H9 (cell line): ENCODE measurements around the gene PRTG. TPM values are rescaled to one million over a fixed set of nuclear protein-coding genes. Genes with fewer than 3 reads are reported as not detected.

ENCODE experiments used
- DNase-seq: peaks from one replicate; pipeline ENCODE4 v3.0.0-alpha.2; 2017
- H2AFZ ChIP-seq: one replicate; pipeline ENCODE4 v1.6.1; 2013; ENCODE audit warnings: mild to moderate bottlenecking, low read length, control low read depth, moderate library complexity
- H2AK5ac ChIP-seq: 2 replicates; pipeline ENCODE4 v1.6.1; 2013; ENCODE audit warnings: low read length, control low read depth, mixed read lengths; ENCODE audit not compliant: insufficient read length
- H2BK120ac ChIP-seq: one replicate; pipeline ENCODE4 v1.6.1; 2013; ENCODE audit warnings: low read depth, mild to moderate bottlenecking, low read length, control low read depth, inconsistent platforms; ENCODE audit not compliant: poor library complexity, severe bottlenecking
- H2BK12ac ChIP-seq: 2 replicates; pipeline ENCODE4 v1.6.1; 2013; ENCODE audit warnings: low read length, control low read depth, mixed read lengths, low read depth; ENCODE audit not compliant: insufficient read length
- H2BK15ac ChIP-seq: 2 replicates; pipeline ENCODE4 v1.6.1; 2013; ENCODE audit warnings: low read depth, low read length, control low read depth
- H2BK20ac ChIP-seq: one replicate; pipeline ENCODE4 v1.6.1; 2013; ENCODE audit warnings: low read depth, mild to moderate bottlenecking, low read length, control low read depth, inconsistent platforms; ENCODE audit not compliant: poor library complexity, severe bottlenecking
- H2BK5ac ChIP-seq: 2 replicates; pipeline ENCODE4 v1.6.1; 2013; ENCODE audit warnings: low read length, control low read depth, mixed read lengths; ENCODE audit not compliant: insufficient read length
- H3K14ac ChIP-seq: 2 replicates; pipeline ENCODE4 v1.6.1; 2013; ENCODE audit warnings: low read length, control low read depth; ENCODE audit not compliant: insufficient read depth
- H3K18ac ChIP-seq: 2 replicates; pipeline ENCODE4 v1.6.1; 2013; ENCODE audit warnings: low read depth, mild to moderate bottlenecking, mixed read lengths, low read length, control low read depth; ENCODE audit not compliant: insufficient read length
- H3K23ac ChIP-seq: 2 replicates; pipeline ENCODE4 v1.6.1; 2013; ENCODE audit warnings: low read length, control low read depth, mixed read lengths, low read depth; ENCODE audit not compliant: insufficient read length
- H3K23me2 ChIP-seq: 2 replicates; pipeline ENCODE4 v1.6.1; 2013; ENCODE audit warnings: low read depth, mild to moderate bottlenecking, mixed read lengths, low read length, control low read depth; ENCODE audit not compliant: insufficient read length, poor library complexity, severe bottlenecking
- H3K27ac ChIP-seq: 2 replicates; pipeline ENCODE4 v1.5.1; 2013; ENCODE audit warnings: low read length, control low read depth, mixed read lengths, low read depth; ENCODE audit not compliant: insufficient read length
- H3K27me3 ChIP-seq: 2 replicates; pipeline ENCODE4 v1.6.1; 2013; ENCODE audit warnings: low read length, control low read depth, inconsistent platforms; ENCODE audit not compliant: insufficient read depth
- H3K4ac ChIP-seq: 2 replicates; pipeline ENCODE4 v1.6.1; 2013; ENCODE audit warnings: low read depth, mild to moderate bottlenecking, control low read depth, inconsistent platforms, low read length, moderate library complexity
- H3K4me1 ChIP-seq: 2 replicates; pipeline ENCODE4 v1.6.1; 2013; ENCODE audit warnings: low read length, control low read depth, inconsistent platforms; ENCODE audit not compliant: insufficient read depth
- H3K4me2 ChIP-seq: 2 replicates; pipeline ENCODE4 v1.6.1; 2013; ENCODE audit warnings: low read length, control low read depth, mixed read lengths; ENCODE audit not compliant: insufficient read length, insufficient read depth
- H3K56ac ChIP-seq: 2 replicates; pipeline ENCODE4 v1.6.1; 2013; ENCODE audit warnings: low read depth, mild to moderate bottlenecking, mixed read lengths, low read length, control low read depth; ENCODE audit not compliant: insufficient read length
- H3K79me1 ChIP-seq: 2 replicates; pipeline ENCODE4 v1.6.1; 2013; ENCODE audit warnings: low read depth, mild to moderate bottlenecking, moderate library complexity, low read length, control low read depth, inconsistent platforms; ENCODE audit not compliant: insufficient read depth, poor library complexity, severe bottlenecking
- H3K79me2 ChIP-seq: 2 replicates; pipeline ENCODE4 v1.6.1; 2013; ENCODE audit warnings: low read length, control low read depth, inconsistent platforms; ENCODE audit not compliant: insufficient read depth
- H3K9ac ChIP-seq: 2 replicates; pipeline ENCODE4 v1.6.1; 2013; ENCODE audit warnings: low read length, control low read depth, mixed read lengths; ENCODE audit not compliant: insufficient read length; ENCODE audit errors: extremely low read depth
- H3K9me3 ChIP-seq: one replicate; pipeline ENCODE4 v1.6.1; 2013; ENCODE audit warnings: low read depth, low read length, inconsistent platforms; ENCODE audit not compliant: control insufficient read depth
- H3T11ph ChIP-seq: one replicate; pipeline ENCODE4 v1.6.1; 2013; ENCODE audit warnings: mild to moderate bottlenecking, low read length, control low read depth, inconsistent platforms
- H4K20me1 ChIP-seq: one replicate; pipeline ENCODE4 v1.6.1; 2013; ENCODE audit not compliant: control insufficient read depth, insufficient read length, insufficient read depth
- H4K5ac ChIP-seq: 2 replicates; pipeline ENCODE4 v1.6.1; 2013; ENCODE audit warnings: low read depth, mild to moderate bottlenecking, mixed read lengths, low read length, control low read depth; ENCODE audit not compliant: insufficient read length
- H4K8ac ChIP-seq: replicated peaks from 2 replicates; pipeline ENCODE4 v1.6.1; 2013; ENCODE audit warnings: low read length, control low read depth, mixed read lengths, low read depth; ENCODE audit not compliant: insufficient read length
- H4K91ac ChIP-seq: 2 replicates; pipeline ENCODE4 v1.6.1; 2013; ENCODE audit warnings: low read depth, mild to moderate bottlenecking, moderate library complexity, mixed read lengths, low read length, control low read depth; ENCODE audit not compliant: insufficient read length
- H3K27ac Mint-ChIP-seq, 3 experiments: 2 replicates in 2 of 3; 3 replicates in 1 of 3; pipeline ENCODE4 v1.8.0; 2020 to 2021; ENCODE audit warnings: mixed read lengths in 3 of 3, mild to moderate bottlenecking in 1 of 3, moderate library complexity in 1 of 3
- H3K27me3 Mint-ChIP-seq: 2 replicates; pipeline ENCODE4 v1.8.0; 2021; ENCODE audit warnings: low read depth, mild to moderate bottlenecking, moderate library complexity, mixed read lengths
- H3K36me3 Mint-ChIP-seq, 3 experiments: 2 replicates in 2 of 3; 3 replicates in 1 of 3; pipeline ENCODE4 v1.8.0; 2020 to 2021; ENCODE audit warnings: low read depth in 3 of 3, mixed read lengths in 3 of 3; ENCODE audit not compliant: insufficient read depth in 1 of 3
- H3K4me1 Mint-ChIP-seq, 2 experiments: 2 replicates each; pipeline ENCODE4 v1.8.0; 2020; ENCODE audit warnings: mixed read lengths in 2 of 2
- H3K4me3 Mint-ChIP-seq, 2 experiments: 2 replicates in 1 of 2; 3 replicates in 1 of 2; pipeline ENCODE4 v1.8.0; 2020 to 2021; ENCODE audit warnings: mild to moderate bottlenecking in 2 of 2, mixed read lengths in 2 of 2, moderate library complexity in 1 of 2
- H3K9me3 Mint-ChIP-seq, 2 experiments: 2 replicates in 1 of 2; 3 replicates in 1 of 2; pipeline ENCODE4 v1.8.0; 2020; ENCODE audit warnings: mild to moderate bottlenecking in 2 of 2, mixed read lengths in 2 of 2, moderate library complexity in 1 of 2
- CTCF ChIP-seq: fragments of 200-600 bp; sonication (generic); conservative IDR thresholded peaks from 3 replicates; pipeline ENCODE4 v1.8.0; 2021; ENCODE audit warnings: antibody characterized with exemption, mild to moderate bottlenecking
- WGBS: extraction: QIAGEN DNeasy Blood & Tissue Kit; methylation state at CpG from one replicate; pipeline ENCODE4 v1.1.7; 2013; ENCODE audit warnings: missing lambda C conversion rate, low lambda C conversion rate, mixed read lengths; ENCODE audit not compliant: insufficient read length; ENCODE audit errors: extremely low coverage; 5-methylcytosine and 5-hydroxymethylcytosine counted together
- total RNA-seq: library from RNA; stranded (reverse); gene quantifications from 2 replicates; pipeline ENCODE4 v1.2.1, GENCODE V29; 2021

Gene PRTG
- total RNA-seq, 1 experiment from 2014 or later: 5.7 TPM

GRCh38 chr15:55721554-55722185 is 21.3 kb downstream of the PRTG start:
- H2BK120ac ChIP-seq: no peak overlapping the region
- Mint-ChIP-seq H3K27ac (no peak overlapping the region), H3K4me1 (peaks cover 17 to 24% of the 10 kb centered on the region in 2 experiments), H3K4me3 (peak overlapping the region in 1 of 2 experiments; percentile 39; a peak in 1 of 5 replicates), H3K36me3 (peaks cover 4 to 24% (median 17%) of the 10 kb centered on the region in 3 experiments; a peak in 5 of 7 replicates), H3K27me3 (peaks cover 88% of the 10 kb centered on the region), H3K9me3 (peaks cover 18 to 24% of the 10 kb centered on the region in 2 experiments)
- H3K4me2 ChIP-seq: no peak overlapping the region
- H3K56ac ChIP-seq: no peak overlapping the region
- no peaks in the 10 kb centered on the region for H3K79me1 ChIP-seq
- H3K9ac ChIP-seq: no peak overlapping the region
- no peak overlapping the region for H4K5ac ChIP-seq
- no peak for TF ChIP-seq CTCF
- H3K14ac ChIP-seq: no peak overlapping the region
- no peaks in the 10 kb centered on the region; the same call in 1 of the 2 replicates for H3K27me3 ChIP-seq
- no peak for DNase-seq
- no peaks in the 10 kb centered on the region for H3K23me2 ChIP-seq
- no peaks in the 10 kb centered on the region for H3K9me3 ChIP-seq
- no peak overlapping the region for H3K18ac ChIP-seq
- peaks cover 6% of the 10 kb centered on the region; the same call in 1 of the 2 replicates for H3K4me1 ChIP-seq
- no CpG with 5 or more reads among the region's 3 CpGs for WGBS
- H2AFZ ChIP-seq: no peak overlapping the region
- no peak overlapping the region for H2BK12ac ChIP-seq
- H4K91ac ChIP-seq: no peak overlapping the region
- no peaks in the 10 kb centered on the region for H3K79me2 ChIP-seq
- H2AK5ac ChIP-seq: no peak overlapping the region
- no peaks in the 10 kb centered on the region for H4K20me1 ChIP-seq
- no peak overlapping the region for H4K8ac ChIP-seq
- H3T11ph ChIP-seq: no peak overlapping the region
- no peak overlapping the region for H3K27ac ChIP-seq
- H3K23ac ChIP-seq: no peak overlapping the region
- H2BK20ac ChIP-seq: no peak overlapping the region
- no peak overlapping the region for H3K4ac ChIP-seq
- H2BK15ac ChIP-seq: no peak overlapping the region
- H2BK5ac ChIP-seq: no peak overlapping the region
